Liver (tissue), 3 donors: ENCODE results near the gene MSMO1.

ENCODE experiments used
- EGR1 ChIP-seq, 2 donors: IDR thresholded peaks; 2 replicates each; pipeline ENCODE4 v1.6.1; 2016 to 2018; ENCODE audit warnings: antibody characterized with exemption in 2 of 2, low read depth in 2 of 2
- GABPA ChIP-seq, 2 donors: IDR thresholded peaks in 1 of 2; conservative IDR thresholded peaks in 1 of 2; 2 replicates each; pipeline ENCODE4 v1.6.1; 2016; ENCODE audit warnings: antibody characterized with exemption in 2 of 2, mild to moderate bottlenecking in 1 of 2, moderate library complexity in 1 of 2
- NR2F2 ChIP-seq: IDR thresholded peaks from 2 replicates; pipeline ENCODE4 v1.6.1; 2016; ENCODE audit warnings: antibody characterized with exemption
- RAD21 ChIP-seq, 2 donors: IDR thresholded peaks; 2 replicates each; pipeline ENCODE4 v1.6.1; 2016; ENCODE audit warnings: antibody characterized with exemption in 2 of 2, mild to moderate bottlenecking in 2 of 2
- SP1 ChIP-seq: IDR thresholded peaks from 2 replicates; pipeline ENCODE4 v1.6.1; 2018; ENCODE audit warnings: antibody characterized with exemption, mild to moderate bottlenecking
- TAF1 ChIP-seq: conservative IDR thresholded peaks from 2 replicates; pipeline ENCODE4 v1.6.1; 2016; ENCODE audit warnings: antibody characterized with exemption, mild to moderate bottlenecking
- YY1 ChIP-seq: IDR thresholded peaks from 2 replicates; pipeline ENCODE4 v1.6.1; 2016; ENCODE audit warnings: antibody characterized with exemption, mild to moderate bottlenecking
- TF ChIP-seq, protein P1 (sequence below): fragments of 150-350 bp; IDR thresholded peaks from 2 replicates; pipeline ENCODE4 v1.5.1; 2017; ENCODE audit warnings: improper control_type of control experiment, low read depth, low read length; ENCODE audit not compliant: missing input control
- TF ChIP-seq, protein P2 (sequence below): IDR thresholded peaks from 2 replicates; pipeline ENCODE4 v1.6.1; 2016; ENCODE audit warnings: antibody characterized with exemption
- TF ChIP-seq, protein P3 (sequence below): IDR thresholded peaks from 2 replicates; pipeline ENCODE4 v1.6.1; 2016; ENCODE audit warnings: antibody characterized with exemption
- TF ChIP-seq, protein P4 (sequence below): IDR thresholded peaks from 2 replicates; pipeline ENCODE4 v1.6.1; 2016; ENCODE audit warnings: antibody characterized with exemption
- TF ChIP-seq, protein P5 (sequence below): IDR thresholded peaks from 2 replicates; pipeline ENCODE4 v1.6.1; 2016; ENCODE audit warnings: antibody characterized with exemption, mild to moderate bottlenecking
- donor health status: healthy.
- donor health status: healthy.

DNA sequence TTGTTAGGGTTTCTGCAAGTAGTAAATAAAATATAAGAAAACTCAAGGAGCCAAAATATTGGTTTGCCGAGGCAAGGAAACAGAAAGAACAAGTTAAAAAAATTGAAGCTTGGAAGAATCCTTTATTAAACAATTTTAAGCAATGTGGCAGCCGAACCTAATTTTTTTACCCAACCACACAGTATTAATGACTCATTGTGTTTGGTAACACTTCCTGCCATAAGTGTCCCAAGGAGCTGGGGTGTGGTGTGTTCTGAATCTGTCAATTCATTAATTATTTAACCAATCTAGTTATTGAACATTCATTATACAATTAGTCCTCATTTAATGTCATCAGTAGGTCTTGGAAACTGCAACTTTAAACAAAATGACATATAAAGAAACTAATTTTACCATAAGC lies 32.0 kb downstream of the MSMO1 start:
- TF ChIP-seq, protein P1, sequence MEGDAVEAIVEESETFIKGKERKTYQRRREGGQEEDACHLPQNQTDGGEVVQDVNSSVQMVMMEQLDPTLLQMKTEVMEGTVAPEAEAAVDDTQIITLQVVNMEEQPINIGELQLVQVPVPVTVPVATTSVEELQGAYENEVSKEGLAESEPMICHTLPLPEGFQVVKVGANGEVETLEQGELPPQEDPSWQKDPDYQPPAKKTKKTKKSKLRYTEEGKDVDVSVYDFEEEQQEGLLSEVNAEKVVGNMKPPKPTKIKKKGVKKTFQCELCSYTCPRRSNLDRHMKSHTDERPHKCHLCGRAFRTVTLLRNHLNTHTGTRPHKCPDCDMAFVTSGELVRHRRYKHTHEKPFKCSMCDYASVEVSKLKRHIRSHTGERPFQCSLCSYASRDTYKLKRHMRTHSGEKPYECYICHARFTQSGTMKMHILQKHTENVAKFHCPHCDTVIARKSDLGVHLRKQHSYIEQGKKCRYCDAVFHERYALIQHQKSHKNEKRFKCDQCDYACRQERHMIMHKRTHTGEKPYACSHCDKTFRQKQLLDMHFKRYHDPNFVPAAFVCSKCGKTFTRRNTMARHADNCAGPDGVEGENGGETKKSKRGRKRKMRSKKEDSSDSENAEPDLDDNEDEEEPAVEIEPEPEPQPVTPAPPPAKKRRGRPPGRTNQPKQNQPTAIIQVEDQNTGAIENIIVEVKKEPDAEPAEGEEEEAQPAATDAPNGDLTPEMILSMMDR, result no peak
- TF ChIP-seq YY1 (no peak), GABPA (IDR thresholded peaks at IDR 0.05 in 1 of 2, conservative IDR thresholded peaks at IDR 0.05 in 1 of 2) (no peak), NR2F2 (no peak), RAD21 (IDR thresholded peaks at IDR 0.05) (no peak), EGR1 (IDR thresholded peaks at IDR 0.05; ENCODE audit: low read depth in 2 of 2) (no peak), TAF1 (no peak), SP1 (no peak)
- TF ChIP-seq, protein P2, sequence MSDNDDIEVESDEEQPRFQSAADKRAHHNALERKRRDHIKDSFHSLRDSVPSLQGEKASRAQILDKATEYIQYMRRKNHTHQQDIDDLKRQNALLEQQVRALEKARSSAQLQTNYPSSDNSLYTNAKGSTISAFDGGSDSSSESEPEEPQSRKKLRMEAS, result no peak
- TF ChIP-seq, protein P3, sequence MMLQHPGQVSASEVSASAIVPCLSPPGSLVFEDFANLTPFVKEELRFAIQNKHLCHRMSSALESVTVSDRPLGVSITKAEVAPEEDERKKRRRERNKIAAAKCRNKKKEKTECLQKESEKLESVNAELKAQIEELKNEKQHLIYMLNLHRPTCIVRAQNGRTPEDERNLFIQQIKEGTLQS, result no peak
- TF ChIP-seq, protein P4, sequence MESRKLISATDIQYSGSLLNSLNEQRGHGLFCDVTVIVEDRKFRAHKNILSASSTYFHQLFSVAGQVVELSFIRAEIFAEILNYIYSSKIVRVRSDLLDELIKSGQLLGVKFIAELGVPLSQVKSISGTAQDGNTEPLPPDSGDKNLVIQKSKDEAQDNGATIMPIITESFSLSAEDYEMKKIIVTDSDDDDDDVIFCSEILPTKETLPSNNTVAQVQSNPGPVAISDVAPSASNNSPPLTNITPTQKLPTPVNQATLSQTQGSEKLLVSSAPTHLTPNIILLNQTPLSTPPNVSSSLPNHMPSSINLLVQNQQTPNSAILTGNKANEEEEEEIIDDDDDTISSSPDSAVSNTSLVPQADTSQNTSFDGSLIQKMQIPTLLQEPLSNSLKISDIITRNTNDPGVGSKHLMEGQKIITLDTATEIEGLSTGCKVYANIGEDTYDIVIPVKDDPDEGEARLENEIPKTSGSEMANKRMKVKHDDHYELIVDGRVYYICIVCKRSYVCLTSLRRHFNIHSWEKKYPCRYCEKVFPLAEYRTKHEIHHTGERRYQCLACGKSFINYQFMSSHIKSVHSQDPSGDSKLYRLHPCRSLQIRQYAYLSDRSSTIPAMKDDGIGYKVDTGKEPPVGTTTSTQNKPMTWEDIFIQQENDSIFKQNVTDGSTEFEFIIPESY, result no peak
- TF ChIP-seq, protein P5, sequence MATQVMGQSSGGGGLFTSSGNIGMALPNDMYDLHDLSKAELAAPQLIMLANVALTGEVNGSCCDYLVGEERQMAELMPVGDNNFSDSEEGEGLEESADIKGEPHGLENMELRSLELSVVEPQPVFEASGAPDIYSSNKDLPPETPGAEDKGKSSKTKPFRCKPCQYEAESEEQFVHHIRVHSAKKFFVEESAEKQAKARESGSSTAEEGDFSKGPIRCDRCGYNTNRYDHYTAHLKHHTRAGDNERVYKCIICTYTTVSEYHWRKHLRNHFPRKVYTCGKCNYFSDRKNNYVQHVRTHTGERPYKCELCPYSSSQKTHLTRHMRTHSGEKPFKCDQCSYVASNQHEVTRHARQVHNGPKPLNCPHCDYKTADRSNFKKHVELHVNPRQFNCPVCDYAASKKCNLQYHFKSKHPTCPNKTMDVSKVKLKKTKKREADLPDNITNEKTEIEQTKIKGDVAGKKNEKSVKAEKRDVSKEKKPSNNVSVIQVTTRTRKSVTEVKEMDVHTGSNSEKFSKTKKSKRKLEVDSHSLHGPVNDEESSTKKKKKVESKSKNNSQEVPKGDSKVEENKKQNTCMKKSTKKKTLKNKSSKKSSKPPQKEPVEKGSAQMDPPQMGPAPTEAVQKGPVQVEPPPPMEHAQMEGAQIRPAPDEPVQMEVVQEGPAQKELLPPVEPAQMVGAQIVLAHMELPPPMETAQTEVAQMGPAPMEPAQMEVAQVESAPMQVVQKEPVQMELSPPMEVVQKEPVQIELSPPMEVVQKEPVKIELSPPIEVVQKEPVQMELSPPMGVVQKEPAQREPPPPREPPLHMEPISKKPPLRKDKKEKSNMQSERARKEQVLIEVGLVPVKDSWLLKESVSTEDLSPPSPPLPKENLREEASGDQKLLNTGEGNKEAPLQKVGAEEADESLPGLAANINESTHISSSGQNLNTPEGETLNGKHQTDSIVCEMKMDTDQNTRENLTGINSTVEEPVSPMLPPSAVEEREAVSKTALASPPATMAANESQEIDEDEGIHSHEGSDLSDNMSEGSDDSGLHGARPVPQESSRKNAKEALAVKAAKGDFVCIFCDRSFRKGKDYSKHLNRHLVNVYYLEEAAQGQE, result no peak
